Trophoblast cell (in vitro differentiated cells and primary cell): Measurements from ENCODE around the gene GTPBP4. TPM values are rescaled to one million over a fixed set of nuclear protein-coding genes. Genes with fewer than 3 reads are reported as not detected.

Experiments used
- DNase-seq, 2 donors: peaks; one replicate each; pipeline ENCODE4 v3.0.0-alpha.2; 2016
- H2AFZ ChIP-seq: 2 replicates; pipeline ENCODE4 v1.6.1; 2013; ENCODE audit warnings: low read length, moderate library complexity, mild to moderate bottlenecking; ENCODE audit not compliant: insufficient read depth, poor library complexity
- H2AK5ac ChIP-seq: 2 replicates; pipeline ENCODE4 v1.6.1; 2013; ENCODE audit warnings: mild to moderate bottlenecking, low read length
- H2BK120ac ChIP-seq: 2 replicates; pipeline ENCODE4 v1.6.1; 2013; ENCODE audit warnings: low read length, mild to moderate bottlenecking, moderate library complexity; ENCODE audit not compliant: insufficient read depth, poor library complexity
- H2BK12ac ChIP-seq: 2 replicates; pipeline ENCODE4 v1.6.1; 2013; ENCODE audit warnings: mild to moderate bottlenecking, low read length, moderate library complexity
- H2BK5ac ChIP-seq: 2 replicates; pipeline ENCODE4 v1.6.1; 2013; ENCODE audit warnings: low read length, low read depth, moderate library complexity, mild to moderate bottlenecking; ENCODE audit not compliant: poor library complexity
- H3K14ac ChIP-seq: 2 replicates; pipeline ENCODE4 v1.6.1; 2013; ENCODE audit warnings: mild to moderate bottlenecking, low read length
- H3K18ac ChIP-seq: 2 replicates; pipeline ENCODE4 v1.6.1; 2013; ENCODE audit warnings: mild to moderate bottlenecking, low read length
- H3K23ac ChIP-seq: 2 replicates; pipeline ENCODE4 v1.6.1; 2013; ENCODE audit warnings: low read length
- H3K27ac ChIP-seq: 2 replicates; pipeline ENCODE4 v1.5.1; 2013; ENCODE audit warnings: low read depth, mild to moderate bottlenecking, inconsistent platforms, low read length, moderate library complexity
- H3K27me3 ChIP-seq: 2 replicates; pipeline ENCODE4 v1.6.1; 2013; ENCODE audit warnings: inconsistent platforms, mild to moderate bottlenecking, low read length, moderate library complexity; ENCODE audit not compliant: insufficient read depth
- H3K36me3 ChIP-seq, 2 experiments: 1 replicate in 1 of 2; 2 replicates in 1 of 2; pipeline ENCODE4 v1.6.1; 2013; ENCODE audit warnings: low read length in 2 of 2, mild to moderate bottlenecking in 2 of 2, moderate library complexity in 1 of 2; ENCODE audit not compliant: insufficient read depth in 2 of 2, control insufficient read depth in 1 of 2
- H3K4ac ChIP-seq: 2 replicates; pipeline ENCODE4 v1.6.1; 2013; ENCODE audit warnings: low read depth, mild to moderate bottlenecking, low read length, moderate library complexity
- H3K4me1 ChIP-seq, 2 experiments: 1 replicate in 1 of 2; 2 replicates in 1 of 2; pipeline ENCODE4 v1.6.1; 2013; ENCODE audit warnings: low read length in 2 of 2, mild to moderate bottlenecking in 2 of 2, moderate library complexity in 1 of 2; ENCODE audit not compliant: insufficient read depth in 2 of 2, control insufficient read depth in 1 of 2
- H3K4me2 ChIP-seq: 2 replicates; pipeline ENCODE4 v1.6.1; 2013; ENCODE audit warnings: inconsistent platforms, mild to moderate bottlenecking, low read length, moderate library complexity
- H3K4me3 ChIP-seq: 2 replicates; pipeline ENCODE4 v1.5.1; 2013; ENCODE audit warnings: mild to moderate bottlenecking, low read depth, low read length, inconsistent platforms
- H3K79me1 ChIP-seq: one replicate; pipeline ENCODE4 v1.6.1; 2013; ENCODE audit warnings: low read length
- H3K79me2 ChIP-seq: 2 replicates; pipeline ENCODE4 v1.6.1; 2013; ENCODE audit warnings: low read length, mild to moderate bottlenecking; ENCODE audit not compliant: control insufficient read depth, insufficient read depth, poor library complexity
- H3K9ac ChIP-seq: 2 replicates; pipeline ENCODE4 v1.6.1; 2013; ENCODE audit warnings: mild to moderate bottlenecking, low read length
- H3K9me3 ChIP-seq: 2 replicates; pipeline ENCODE4 v1.6.1; 2013; ENCODE audit warnings: low read depth, mild to moderate bottlenecking, control low read depth, inconsistent platforms, low read length; ENCODE audit not compliant: insufficient read depth
- H4K12ac ChIP-seq: 2 replicates; pipeline ENCODE4 v1.6.1; 2013; ENCODE audit warnings: low read depth, mild to moderate bottlenecking, low read length, moderate library complexity
- H4K8ac ChIP-seq: 2 replicates; pipeline ENCODE4 v1.6.1; 2013; ENCODE audit warnings: low read depth, mild to moderate bottlenecking, low read length, moderate library complexity
- H4K91ac ChIP-seq: one replicate; pipeline ENCODE4 v1.6.1; 2013; ENCODE audit warnings: low read depth, mild to moderate bottlenecking, low read length, moderate library complexity
- WGBS: extraction: QIAGEN DNeasy Blood & Tissue Kit; methylation state at CpG from one replicate; pipeline ENCODE4 v1.1.7; 2013; ENCODE audit warnings: missing lambda C conversion rate; ENCODE audit not compliant: insufficient read length, insufficient coverage; ENCODE audit errors: extremely low coverage; 5-methylcytosine and 5-hydroxymethylcytosine counted together
- polyA plus RNA-seq: library from polyadenylated mRNA; stranded (reverse); fragments of 200-250 nt; gene quantifications from 2 replicates; pipeline ENCODE4 v1.2.3, GENCODE V29; 2013

GTPBP4 gene
- polyA plus RNA-seq: 43.9 and 45.1 TPM in 2 replicates

- Histone ChIP-seq H3K27ac (peak within 1 kb of the TSS; percentile 22), H2BK12ac (no peak within 1 kb of the TSS), H3K4me3 (peak within 1 kb of the TSS; percentile 97), H4K12ac (peak within 1 kb of the TSS; percentile 89), H3K14ac (peak within 1 kb of the TSS; percentile 87), H2AK5ac (peak within 1 kb of the TSS; percentile 94), H3K9ac (peak within 1 kb of the TSS; percentile 95), H3K36me3 (peaks cover 8 to 9% of the 10 kb centered on the region in 2 experiments), H3K27me3 (no peaks in the 10 kb centered on the region), H3K23ac (no peak within 1 kb of the TSS), H3K4me1 (peaks cover 9 to 16% of the 10 kb centered on the region in 2 experiments), H3K18ac (peak within 1 kb of the TSS; percentile 83), H4K8ac (peak within 1 kb of the TSS; percentile 96), H2AFZ (peak within 1 kb of the TSS; percentile 66), H3K79me2 (peaks cover 20% of the 10 kb centered on the region), H2BK5ac (peak within 1 kb of the TSS; percentile 78), H3K4me2 (peak within 1 kb of the TSS; percentile 84), H3K79me1 (peaks cover 10% of the 10 kb centered on the region), H3K4ac (peak within 1 kb of the TSS; percentile 100), H4K91ac (peak within 1 kb of the TSS; percentile 88), H3K9me3 (no peaks in the 10 kb centered on the region), H2BK120ac (peak within 1 kb of the TSS; percentile 82)
- DNase-seq: peak; percentile 98 to 99
- no CpG with 5 or more reads among the region's 74 CpGs for WGBS
These were observed at the start of gene GTPBP4 for GRCh38 chr10:987870-988666. GTPBP4 (plus strand) TSS chr10:988434; CDS start chr10:988480, 46 bp downstream.

DNA sequence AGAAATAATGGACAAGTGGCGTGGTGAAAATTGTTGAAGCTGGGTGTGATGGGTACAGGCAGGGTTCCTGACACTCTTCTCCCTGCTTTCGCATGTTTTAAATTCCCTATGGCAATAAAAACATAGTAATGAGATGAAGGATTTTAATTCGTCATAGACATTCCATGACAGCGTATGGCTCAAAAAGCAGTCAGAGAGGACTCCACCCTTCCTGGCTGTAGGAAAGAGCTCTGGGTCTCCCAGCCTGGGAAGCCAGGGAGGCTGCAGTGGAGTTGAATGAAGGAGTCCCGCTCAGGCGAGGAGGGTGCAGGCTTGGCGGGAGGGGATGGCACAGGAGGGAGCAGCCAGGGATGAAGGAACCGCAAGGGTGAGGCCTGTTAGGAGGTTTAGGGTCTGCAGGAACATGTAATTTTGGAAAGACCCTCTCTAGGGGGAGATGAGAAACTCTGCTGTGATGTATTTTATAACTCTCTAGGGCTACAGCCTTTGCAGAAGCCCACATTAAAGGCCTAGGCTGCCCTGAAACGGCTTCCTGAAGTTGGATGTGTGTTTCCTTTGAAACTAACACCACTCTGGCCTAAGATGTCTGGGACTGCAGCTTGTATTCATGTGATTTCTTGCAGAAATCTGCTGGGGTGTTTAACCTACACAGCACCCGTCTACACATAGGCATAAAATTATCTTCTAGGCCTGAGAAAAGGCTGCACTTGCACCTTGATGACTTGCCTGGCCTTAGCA lies 49.1 kb upstream of the GTPBP4 start:
- H3K14ac ChIP-seq: no peak overlapping the region

DNA sequence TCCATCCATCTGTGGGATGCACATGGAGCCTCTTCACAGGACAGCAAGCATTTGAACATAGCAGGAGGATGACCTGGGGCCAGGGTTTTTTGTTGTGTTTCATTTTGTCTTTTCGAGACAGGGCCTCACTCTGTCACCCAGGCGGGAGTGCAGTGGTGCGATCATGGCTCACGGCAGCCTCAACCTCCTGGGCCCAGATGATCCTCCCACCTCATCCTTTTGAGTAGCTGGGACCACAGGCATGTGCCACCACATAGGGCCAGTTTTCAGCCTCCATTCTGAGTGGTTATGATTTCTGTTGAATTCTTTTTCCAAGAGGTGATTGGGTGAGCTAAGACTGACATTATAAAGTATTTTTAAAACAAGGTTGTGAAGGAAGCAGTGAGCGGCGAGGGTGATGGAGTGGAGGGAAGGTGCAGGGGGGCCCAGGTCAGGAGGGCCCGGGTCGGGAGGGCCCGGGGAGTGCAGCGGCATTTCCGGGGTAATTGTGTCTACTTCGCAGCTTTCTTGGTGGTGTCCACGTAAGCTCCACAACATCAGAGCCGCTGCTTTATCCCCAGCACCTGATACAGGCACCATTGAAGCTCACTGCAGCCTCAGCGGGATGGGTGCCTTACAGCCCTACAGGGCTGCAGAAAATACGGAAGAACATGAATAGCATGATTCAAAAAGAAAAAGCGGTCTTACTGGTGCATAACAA lies 44.8 kb upstream of the GTPBP4 start:
- DNase-seq: no peak
- no peaks in the 10 kb centered on the region for H3K27me3 ChIP-seq
- peaks cover 1% of the 10 kb centered on the region for H3K9me3 ChIP-seq
- no peak overlapping the region for H3K4me3 ChIP-seq
- H3K9ac ChIP-seq: no peak overlapping the region
- no peak overlapping the region for H2BK12ac ChIP-seq
- H2AK5ac ChIP-seq: no peak overlapping the region
- WGBS: no CpG with 5 or more reads among the region's 17 CpGs
- H3K4me1 ChIP-seq: no peaks in the 10 kb centered on the region
- H3K79me2 ChIP-seq: no peaks in the 10 kb centered on the region
- no peak overlapping the region for H4K12ac ChIP-seq
- H3K23ac ChIP-seq: no peak overlapping the region
- H3K36me3 ChIP-seq: no peaks in the 10 kb centered on the region
- no peak overlapping the region for H3K27ac ChIP-seq
- H3K14ac ChIP-seq: no peak overlapping the region
- H2BK5ac ChIP-seq: no peak overlapping the region
- H4K8ac ChIP-seq: no peak overlapping the region
- H3K18ac ChIP-seq: no peak overlapping the region
- no peak overlapping the region for H2AFZ ChIP-seq
- no peak overlapping the region for H3K4ac ChIP-seq
- H4K91ac ChIP-seq: no peak overlapping the region
- no peaks in the 10 kb centered on the region for H3K79me1 ChIP-seq
- H2BK120ac ChIP-seq: no peak overlapping the region
- H3K4me2 ChIP-seq: no peak overlapping the region

More for the DNA sequence above, 49.1 kb upstream of the GTPBP4 start:
- no peak overlapping the region for H2BK12ac ChIP-seq
- H3K79me1 ChIP-seq: no peaks in the 10 kb centered on the region
- H2BK120ac ChIP-seq: no peak overlapping the region
- no peak overlapping the region for H3K18ac ChIP-seq
- H3K4me1 ChIP-seq: no peaks in the 10 kb centered on the region
- H2AK5ac ChIP-seq: no peak overlapping the region
- no peak overlapping the region for H3K4ac ChIP-seq
- H2BK5ac ChIP-seq: no peak overlapping the region
- no peak overlapping the region for H3K4me2 ChIP-seq
- H3K9me3 ChIP-seq: no peaks in the 10 kb centered on the region
- no peak overlapping the region for H4K8ac ChIP-seq
- no peak overlapping the region for H3K4me3 ChIP-seq
- no peak overlapping the region for H3K23ac ChIP-seq
- H3K27me3 ChIP-seq: no peaks in the 10 kb centered on the region
- no peak overlapping the region for H2AFZ ChIP-seq
- WGBS: no CpG with 5 or more reads among the region's 10 CpGs
- no peak overlapping the region for H3K9ac ChIP-seq
- no peaks in the 10 kb centered on the region for H3K36me3 ChIP-seq
- H4K12ac ChIP-seq: no peak overlapping the region
- DNase-seq: no peak
- H4K91ac ChIP-seq: no peak overlapping the region
- H3K27ac ChIP-seq: no peak overlapping the region
- no peaks in the 10 kb centered on the region for H3K79me2 ChIP-seq

DNA sequence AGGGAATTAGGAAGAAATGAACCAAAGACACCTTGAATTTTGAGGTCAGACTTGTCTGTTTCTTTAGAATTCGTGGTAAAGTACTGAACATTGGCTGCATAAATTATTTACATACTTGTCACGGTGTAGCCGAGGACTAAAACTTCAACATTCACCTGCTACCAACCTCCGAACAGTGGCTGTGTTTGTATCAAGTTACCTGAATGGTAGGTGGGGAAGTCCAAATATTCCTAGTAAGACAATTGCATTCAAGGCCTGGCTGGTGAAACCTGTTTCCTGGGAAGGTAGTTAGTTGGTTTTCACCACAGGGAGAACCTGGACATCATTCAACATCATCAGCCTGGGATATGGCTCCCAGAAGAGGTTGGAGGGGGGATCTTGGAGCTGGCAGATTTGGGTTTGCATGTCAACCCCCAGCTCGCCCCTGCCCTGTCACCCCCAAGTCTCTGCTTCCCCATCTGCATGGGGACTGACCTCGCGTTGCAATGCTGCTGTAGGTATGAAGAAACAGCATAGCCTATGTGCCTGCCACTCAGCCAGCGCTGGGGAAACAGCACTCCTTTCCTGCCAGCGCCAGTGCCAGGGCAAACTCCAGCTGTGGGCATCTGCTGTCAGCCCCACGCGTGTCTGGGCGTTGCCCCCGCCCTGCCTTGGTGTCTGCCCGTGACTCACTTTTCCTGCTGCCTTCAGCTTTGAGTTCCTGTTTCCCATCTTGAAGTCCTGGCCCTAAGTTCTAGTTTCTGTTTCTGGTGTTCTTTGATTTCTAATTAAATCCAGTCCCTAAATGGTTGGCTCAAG lies 44.0 kb upstream of the GTPBP4 start:
- peak overlapping the region; percentile 4 for H3K23ac ChIP-seq
- peak overlapping the region; percentile 52 for H3K9ac ChIP-seq
- H3K79me1 ChIP-seq: no peaks in the 10 kb centered on the region
- no peak overlapping the region for H2BK12ac ChIP-seq
- H3K79me2 ChIP-seq: no peaks in the 10 kb centered on the region
- H2BK120ac ChIP-seq: no peak overlapping the region
- H3K4ac ChIP-seq: no peak overlapping the region
- H3K9me3 ChIP-seq: peaks cover 1% of the 10 kb centered on the region
- no peak overlapping the region for H2AFZ ChIP-seq
- no peak overlapping the region for H3K27ac ChIP-seq
- H3K4me3 ChIP-seq: no peak overlapping the region
- no peak overlapping the region for H4K91ac ChIP-seq
- no peak overlapping the region for H3K4me2 ChIP-seq
- H3K14ac ChIP-seq: no peak overlapping the region
- DNase-seq: peak; percentile 12 to 36
- H2AK5ac ChIP-seq: no peak overlapping the region
- no peaks in the 10 kb centered on the region for H3K27me3 ChIP-seq
- no peak overlapping the region for H4K12ac ChIP-seq
- no CpG with 5 or more reads among the region's 14 CpGs for WGBS
- H4K8ac ChIP-seq: no peak overlapping the region
- no peak overlapping the region for H3K18ac ChIP-seq
- no peaks in the 10 kb centered on the region for H3K36me3 ChIP-seq
- H3K4me1 ChIP-seq: no peaks in the 10 kb centered on the region
- no peak overlapping the region for H2BK5ac ChIP-seq
